GM19193 (cell line): ENCODE data around the gene ZNF780B.
A peak's percentile ranks its signal among the peaks of the same experiment; 100 is the strongest.

Source experiments
- POLR2A ChIP-seq: IDR thresholded peaks from 4 replicates; pipeline ENCODE4 v1.6.1; 2011; ENCODE audit not compliant: insufficient read depth, insufficient read length; ENCODE audit errors: extremely low read depth

Gene ZNF780B

DNA sequence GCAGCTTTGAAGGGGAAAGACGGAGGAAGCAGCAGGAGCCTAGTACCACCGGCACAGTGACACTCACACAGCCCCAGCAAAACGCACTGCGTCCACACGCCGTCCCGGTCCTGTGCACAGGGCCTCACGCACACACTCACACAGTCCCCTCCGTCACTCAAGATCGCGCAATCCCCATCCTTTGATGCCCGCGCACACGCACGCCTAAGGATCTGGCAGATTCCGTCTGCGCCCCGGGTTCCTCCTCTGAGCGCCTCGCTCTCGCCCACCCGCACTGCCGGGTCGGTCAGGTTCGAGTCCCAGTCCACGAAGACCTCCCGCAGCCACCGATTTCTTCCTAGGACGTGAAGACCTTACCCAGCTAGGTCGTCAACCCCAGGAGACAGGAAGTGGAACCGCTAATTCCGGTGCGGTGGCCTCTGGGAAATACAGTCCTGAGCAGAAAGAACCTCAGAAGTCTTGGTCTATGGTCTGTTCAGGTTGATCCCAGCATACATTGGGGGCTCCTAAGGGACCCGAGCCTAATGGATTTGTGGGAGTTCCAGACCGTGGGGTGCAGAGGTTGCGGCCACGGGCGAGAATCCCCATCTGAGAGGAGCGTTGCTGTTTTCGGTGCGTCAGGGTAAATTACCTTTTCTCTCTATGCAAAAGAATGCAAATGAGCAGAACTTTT, at the start of gene ZNF780B:
Gene ZNF780B, minus strand, starts transcription at position 400 of the 673 bp plus-strand sequence. CDS start 5,899 bp downstream, outside the sequence.
- TF ChIP-seq POLR2A = peak; percentile 81

DNA sequence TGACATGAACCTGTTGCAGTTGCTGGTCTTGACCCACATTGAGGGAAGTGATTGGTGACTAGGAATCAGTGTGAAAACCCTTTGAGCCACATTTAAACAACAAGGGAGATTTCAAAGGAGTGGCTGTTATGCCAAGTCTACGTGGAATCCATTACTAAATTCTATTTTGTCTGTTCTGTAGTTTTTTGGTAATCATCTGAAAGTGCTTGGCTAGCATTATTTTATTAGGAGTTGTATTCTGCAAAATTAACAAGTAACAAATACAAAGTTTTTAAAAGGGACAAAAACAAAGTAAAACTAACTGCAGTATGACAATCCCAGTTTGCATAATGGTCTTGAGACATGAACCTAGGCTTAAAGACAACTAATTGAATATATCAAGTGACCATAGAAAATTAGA, 48.7 kb upstream of the ZNF780B start:
- no peak for TF ChIP-seq POLR2A

GRCh38 chr19:40103600-40103999, 47.6 kb upstream of the ZNF780B start:
- no peak for TF ChIP-seq POLR2A

DNA sequence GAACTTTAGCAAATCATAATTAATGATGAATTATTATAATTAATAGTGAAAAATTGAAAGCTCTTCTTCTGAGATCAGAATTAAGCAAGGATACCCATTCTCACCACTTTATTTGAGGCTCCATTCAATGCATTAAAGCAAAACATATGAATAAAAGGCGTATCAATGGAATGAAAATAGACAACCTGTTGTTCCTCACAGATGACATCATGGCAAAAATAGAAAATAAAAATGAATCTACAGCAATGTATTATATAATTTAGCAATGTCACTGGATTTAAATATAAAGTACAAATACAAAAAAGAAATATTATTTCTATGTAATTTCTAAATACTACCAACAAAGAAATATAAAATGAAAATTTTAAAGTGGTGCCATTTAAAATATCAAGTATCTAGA, 45.8 kb upstream of the ZNF780B start:
- TF ChIP-seq POLR2A = no peak

GRCh38 chr19:40093416-40093815, 37.4 kb upstream of the ZNF780B start:
- TF ChIP-seq POLR2A = no peak

DNA sequence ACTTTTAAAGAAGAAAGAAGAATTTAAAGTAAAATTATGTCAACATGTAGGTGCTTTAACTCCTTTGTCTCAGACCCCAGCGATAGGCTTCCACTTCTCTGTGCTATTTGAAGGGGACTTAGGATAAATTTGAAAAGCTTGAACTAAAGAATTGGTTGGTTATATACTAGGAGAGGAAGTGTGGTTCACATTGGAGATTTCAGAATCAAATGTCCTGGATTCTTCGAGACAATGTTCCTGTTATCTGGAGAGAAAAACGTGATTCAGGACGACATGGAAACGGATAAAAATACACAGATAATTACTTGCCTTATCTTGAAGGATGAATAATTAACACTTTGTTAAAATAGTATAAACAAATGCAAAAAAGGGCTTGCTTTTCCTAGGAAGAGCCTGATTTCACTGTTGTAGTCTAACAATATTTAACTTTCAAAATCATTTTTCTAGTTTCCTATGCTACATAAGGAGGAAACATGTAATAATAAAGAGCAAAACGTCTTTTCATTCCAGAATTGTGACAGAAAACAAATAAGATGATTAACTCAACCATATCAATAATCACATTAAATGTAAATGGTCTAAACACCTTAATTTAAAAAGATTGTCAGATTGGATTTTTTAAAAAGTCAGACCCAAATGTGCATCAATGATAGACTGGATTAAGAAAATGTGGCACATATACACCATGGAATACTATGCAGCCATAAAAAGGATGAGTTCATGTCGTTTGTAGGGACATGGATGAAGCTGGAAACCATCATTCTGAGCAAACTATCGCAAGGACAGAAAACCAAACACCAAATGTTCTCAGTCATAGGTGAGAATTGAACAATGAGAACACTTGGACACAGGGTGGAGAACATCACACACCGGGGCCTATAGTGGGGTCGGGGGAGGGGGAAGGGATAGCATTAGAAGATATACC, 35.4 kb upstream of the ZNF780B start:
- TF ChIP-seq POLR2A = no peak

DNA sequence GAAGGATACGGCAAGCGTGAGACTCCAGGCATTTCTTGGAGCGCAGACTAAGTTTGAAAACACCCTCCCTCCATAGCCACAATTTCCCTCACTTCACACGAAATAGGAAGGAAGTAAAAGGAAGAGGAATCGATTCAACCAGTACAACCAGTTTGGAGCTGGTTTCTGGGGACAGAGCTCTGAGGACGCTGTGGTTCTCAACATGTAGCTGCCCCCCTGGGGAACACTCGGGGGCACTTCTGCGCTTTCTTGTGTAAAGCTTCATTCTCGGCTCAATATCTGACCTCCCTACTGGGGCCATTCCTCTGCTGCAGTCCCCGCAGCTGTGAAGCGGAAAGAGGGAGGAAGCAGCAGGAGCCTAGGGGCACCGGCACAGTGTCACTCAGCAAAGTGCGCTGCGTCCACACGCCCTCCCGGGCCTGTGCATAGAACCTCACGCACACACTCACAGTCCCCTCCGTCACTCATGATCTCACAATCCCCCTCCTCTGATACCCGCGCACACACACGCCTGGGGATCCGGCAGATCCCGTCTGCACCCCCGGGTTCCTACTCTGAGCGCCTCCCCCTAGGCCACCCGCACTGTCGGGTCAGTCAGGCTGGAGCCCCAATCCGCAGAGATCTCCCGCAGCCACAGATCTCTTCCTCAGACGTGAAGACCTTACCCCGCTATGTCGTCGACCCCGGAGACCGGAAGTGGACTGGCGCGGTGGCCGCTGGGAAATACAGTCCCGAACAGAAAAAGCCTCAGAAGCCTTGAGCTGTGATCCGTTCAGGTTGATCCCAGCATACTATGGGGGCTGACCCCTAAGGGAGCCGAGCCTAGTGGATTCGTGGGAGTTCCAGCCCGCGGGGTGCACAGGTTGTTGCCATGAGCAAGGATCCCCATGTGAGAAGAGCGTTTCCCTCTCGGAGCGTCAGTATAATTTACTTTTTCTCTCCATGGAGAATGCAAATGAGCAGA, 34.5 kb upstream of the ZNF780B start, which contains the start of gene ZNF780A:
Gene ZNF780A, minus strand, starts transcription at position 703 of the 964 bp plus-strand sequence. CDS start 6,190 bp downstream, outside the sequence.
- peak; percentile 72 for TF ChIP-seq POLR2A

GRCh38 chr19:40089462-40089861, 33.4 kb upstream of the ZNF780B start:
- no peak for TF ChIP-seq POLR2A

- no peak for TF ChIP-seq POLR2A
These were observed 32.4 kb upstream of the ZNF780B start for GRCh38 chr19:40088299-40089047.

DNA sequence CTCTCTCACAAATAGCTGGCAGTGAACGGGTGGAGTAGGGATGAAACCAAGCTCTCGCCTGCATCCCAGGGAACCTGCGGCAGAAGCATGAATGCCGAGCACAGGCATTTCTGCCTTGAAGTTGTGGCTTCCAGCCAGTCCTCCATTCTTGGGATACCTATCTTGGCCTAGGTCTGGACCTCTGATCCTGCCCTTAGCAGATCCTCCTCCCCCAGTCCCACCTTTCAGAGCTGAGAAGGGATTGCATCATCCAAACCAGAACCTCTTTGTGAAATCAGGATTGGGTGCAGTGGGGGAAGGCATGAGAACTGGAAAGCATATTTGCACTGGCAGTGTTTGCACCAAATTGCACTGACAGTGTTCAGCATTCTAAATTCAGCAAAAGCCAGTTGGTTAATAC, 28.9 kb upstream of the ZNF780B start:
- no peak for TF ChIP-seq POLR2A

DNA sequence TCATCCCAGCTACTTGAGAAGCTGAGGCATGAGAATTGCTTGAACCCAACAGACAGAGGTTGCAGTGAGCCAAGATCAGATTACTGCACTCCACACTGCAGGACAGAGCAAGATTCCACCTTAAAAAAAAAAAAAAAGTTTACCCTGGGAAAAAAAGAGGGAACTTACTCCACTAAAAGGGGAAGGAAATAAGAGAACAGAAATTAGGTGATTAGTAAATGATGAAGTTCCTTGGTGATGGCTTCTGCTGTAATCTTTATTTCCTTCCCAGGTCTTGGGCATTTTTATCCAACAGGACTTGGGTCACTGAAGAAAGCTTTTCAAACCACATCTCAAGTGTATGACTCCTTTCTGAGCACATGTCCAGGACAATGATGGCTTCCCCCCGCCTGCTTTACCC, 25.4 kb upstream of the ZNF780B start:
- no peak for TF ChIP-seq POLR2A

- no peak for TF ChIP-seq POLR2A
These were observed 24.3 kb upstream of the ZNF780B start for GRCh38 chr19:40080289-40080688.

DNA sequence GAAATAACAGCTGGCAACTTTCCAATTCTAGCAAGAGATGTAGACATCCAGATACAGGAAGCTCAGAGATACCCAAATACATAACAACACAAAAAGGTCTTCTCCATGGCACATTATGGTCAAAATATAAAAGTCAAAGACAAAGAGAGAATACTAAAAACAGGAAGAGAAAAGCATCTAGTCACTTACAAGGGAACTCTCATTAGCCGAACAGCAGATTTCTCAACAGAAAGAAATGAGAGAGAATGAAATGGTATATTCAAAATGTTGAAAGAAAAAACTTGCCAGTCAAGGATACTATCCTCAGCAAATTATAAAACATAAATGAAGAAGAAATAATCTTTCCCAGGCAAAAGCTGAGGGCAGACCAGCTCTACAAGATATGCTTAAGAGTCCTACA, 22.3 kb upstream of the ZNF780B start:
- TF ChIP-seq POLR2A = no peak

- TF ChIP-seq POLR2A = no peak
These were observed 14.0 kb upstream of the ZNF780B start for GRCh38 chr19:40070058-40070457.
